HG02623 (cell line): ENCODE data around the gene RNF133.
"Not testable (repeated sequence)": the region's sequence is repeated elsewhere in the genome, so short reads cannot be mapped to it uniquely, and the experiment has no call there.

Experiments
- ATAC-seq: cut with Tn5 transposase; IDR thresholded peaks from one replicate; pipeline ENCODE4 v1.9.1; 2021; ENCODE audit warnings: moderate library complexity; ENCODE audit not compliant: unreplicated experiment

The RNF133 gene

GRCh38 chr7:122691569-122692235, 7.2 kb downstream of the RNF133 start:
- no peak for ATAC-seq

- ATAC-seq: no peak
Measured at GRCh38 chr7:122689346-122690109, 9.4 kb downstream of the RNF133 start.

GRCh38 chr7:122688400-122688998, 10.4 kb downstream of the RNF133 start:
- ATAC-seq: no peak

GRCh38 chr7:122686360-122686878, 12.5 kb downstream of the RNF133 start:
- ATAC-seq: no peak

- ATAC-seq: no peak
Measured at GRCh38 chr7:122684504-122684903, 14.4 kb downstream of the RNF133 start.

- no peak for ATAC-seq
Measured at GRCh38 chr7:122682815-122683550, 15.9 kb downstream of the RNF133 start.

GRCh38 chr7:122681186-122681585, 17.7 kb downstream of the RNF133 start:
- not testable (repeated sequence) for ATAC-seq

GRCh38 chr7:122679813-122680212, 19.1 kb downstream of the RNF133 start:
- no peak for ATAC-seq

- ATAC-seq: not testable (repeated sequence)
Measured at GRCh38 chr7:122679269-122679709, 19.6 kb downstream of the RNF133 start.

GRCh38 chr7:122677149-122677548, 21.8 kb downstream of the RNF133 start:
- no peak for ATAC-seq

- no peak for ATAC-seq
Measured at GRCh38 chr7:122676466-122676865, 22.5 kb downstream of the RNF133 start.

GRCh38 chr7:122675621-122676020, 23.3 kb downstream of the RNF133 start:
- ATAC-seq: no peak

GRCh38 chr7:122675011-122675410, 23.9 kb downstream of the RNF133 start:
- ATAC-seq: no peak

GRCh38 chr7:122674502-122674901, 24.4 kb downstream of the RNF133 start:
- no peak for ATAC-seq

- ATAC-seq: no peak
Measured at GRCh38 chr7:122673951-122674350, 25.0 kb downstream of the RNF133 start.

- no peak for ATAC-seq
Measured at GRCh38 chr7:122672536-122672935, 26.4 kb downstream of the RNF133 start.

GRCh38 chr7:122663733-122664132, 35.2 kb downstream of the RNF133 start:
- no peak for ATAC-seq

GRCh38 chr7:122658856-122659255, 40.1 kb downstream of the RNF133 start:
- no peak for ATAC-seq

- ATAC-seq: no peak
Measured at GRCh38 chr7:122653685-122654084, 45.2 kb downstream of the RNF133 start.

GRCh38 chr7:122652876-122653275, 46.0 kb downstream of the RNF133 start:
- no peak for ATAC-seq

GRCh38 chr7:122651451-122651850, 47.5 kb downstream of the RNF133 start:
- no peak for ATAC-seq
